HG03342 (cell line): ENCODE measurements around the gene ACSF2.

Experiments
- ATAC-seq: cut with Tn5 transposase; IDR thresholded peaks from one replicate; pipeline ENCODE4 v1.9.1; 2021; ENCODE audit warnings: mild to moderate bottlenecking, moderate library complexity; ENCODE audit not compliant: unreplicated experiment

The ACSF2 gene

DNA sequence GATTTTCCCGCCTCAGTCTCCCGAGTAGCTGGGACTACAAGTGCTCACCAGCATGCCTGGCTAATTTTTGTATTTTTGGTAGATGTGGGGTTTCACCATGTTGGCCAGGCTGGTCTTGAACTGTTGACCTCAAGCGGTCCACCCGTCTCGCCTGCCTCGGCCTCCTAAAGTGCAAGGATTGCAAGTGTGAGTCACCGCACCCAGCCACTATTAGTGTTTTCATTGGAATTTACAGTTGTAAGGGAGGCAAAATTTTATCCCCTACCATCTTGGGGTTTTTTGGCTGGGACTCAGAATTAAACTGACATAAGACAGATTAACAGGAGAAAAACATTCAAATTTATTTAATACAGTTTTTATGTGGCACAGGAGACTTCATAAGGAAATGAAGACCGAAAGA is 69.9 kb downstream of the ACSF2 start:
- ATAC-seq: no peak

DNA sequence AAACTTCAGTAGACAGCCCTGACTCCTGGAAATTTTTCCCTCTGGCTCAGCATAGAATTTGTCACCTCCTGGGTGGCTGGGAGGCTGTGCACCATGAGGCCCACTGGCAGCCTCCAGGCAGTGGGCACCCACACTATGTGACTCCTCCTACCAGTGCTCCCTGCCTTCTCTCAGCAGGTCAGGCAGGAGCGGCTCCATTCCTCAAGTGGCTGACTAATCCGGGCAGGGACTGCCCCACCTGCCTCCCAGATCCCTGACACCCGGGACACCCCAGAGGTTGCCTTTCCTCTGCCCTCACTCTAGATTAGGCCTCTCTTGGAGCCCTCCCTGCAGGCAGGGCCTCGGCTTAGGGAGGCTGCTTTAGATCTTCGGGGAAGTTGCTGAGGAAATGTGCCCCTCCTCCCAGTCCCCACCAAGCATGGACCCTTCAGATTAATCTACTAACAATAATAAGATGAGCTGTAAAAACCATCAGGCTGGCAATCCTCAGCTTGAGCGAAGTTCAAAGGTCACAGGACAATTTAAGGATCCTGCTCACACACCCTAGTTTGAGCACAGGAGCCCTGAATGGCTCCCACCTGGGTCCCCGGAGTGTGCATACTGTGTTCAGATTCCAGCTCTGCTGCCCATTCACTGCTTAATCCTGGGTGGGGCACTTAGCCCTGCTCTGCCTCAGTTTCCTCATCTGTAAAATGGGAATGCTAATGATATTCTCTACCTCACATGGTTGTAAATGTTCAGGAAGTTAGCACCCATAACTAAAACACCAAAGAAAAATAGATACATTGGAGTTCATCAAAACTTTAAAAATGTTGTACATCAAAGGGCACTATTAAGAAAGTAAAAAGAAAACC is 72.2 kb downstream of the ACSF2 start:
- no peak for ATAC-seq

GRCh38 chr17:50499270-50499669 is 73.3 kb downstream of the ACSF2 start:
- no peak for ATAC-seq

DNA sequence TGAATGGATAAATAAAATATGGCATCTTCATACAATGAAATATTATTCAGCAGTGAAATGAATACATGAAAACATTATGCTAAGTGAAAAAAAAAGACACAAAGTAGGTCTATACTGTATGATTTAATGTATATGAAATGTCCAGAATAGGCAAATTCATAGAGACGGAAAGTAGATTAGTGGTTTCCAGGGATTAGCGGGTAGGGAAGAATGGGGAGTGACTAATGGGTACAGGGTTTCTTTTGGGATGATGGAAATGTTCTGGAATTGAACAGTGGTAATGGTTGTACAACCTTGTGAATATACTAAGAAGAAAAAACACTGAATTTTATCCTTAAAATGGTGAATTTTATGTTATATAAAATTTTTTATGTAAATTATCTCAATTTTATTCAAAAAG is 73.7 kb downstream of the ACSF2 start:
- no peak for ATAC-seq

- ATAC-seq: no peak
Measured at GRCh38 chr17:50501054-50501453, 75.0 kb downstream of the ACSF2 start.

DNA sequence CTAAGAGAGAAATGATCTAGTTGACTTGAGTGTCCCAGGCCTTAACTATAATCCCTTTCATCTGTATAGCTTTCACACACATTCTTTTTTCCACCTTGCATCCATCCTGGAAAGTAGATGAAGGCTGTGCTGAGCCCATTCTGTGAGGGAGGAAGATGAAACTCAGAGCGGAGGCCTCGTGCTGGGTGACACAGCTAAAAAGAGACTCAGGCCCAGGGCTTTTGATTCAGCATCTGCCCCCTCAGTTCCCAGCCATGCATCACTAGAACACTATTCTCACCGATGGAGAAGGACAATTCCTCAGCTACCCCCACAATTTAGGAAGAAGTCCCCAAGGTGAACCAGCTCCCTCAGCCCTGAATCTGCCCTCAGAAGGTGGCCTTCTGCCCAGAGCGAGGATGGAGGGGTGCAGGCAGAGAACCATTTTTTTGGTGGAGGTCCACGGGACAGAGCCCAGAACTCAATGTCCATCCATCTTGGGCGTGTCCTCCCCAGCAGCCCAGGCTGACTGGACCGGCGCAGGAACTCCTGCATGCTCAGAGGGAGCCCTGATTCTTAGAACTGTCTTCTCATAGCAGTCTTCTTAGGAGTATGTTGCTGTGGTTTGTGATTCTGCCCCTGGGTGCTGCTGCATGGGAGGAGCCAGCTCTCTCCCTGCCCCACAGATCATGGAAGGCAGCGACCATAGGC is 76.4 kb downstream of the ACSF2 start:
- no peak for ATAC-seq

DNA sequence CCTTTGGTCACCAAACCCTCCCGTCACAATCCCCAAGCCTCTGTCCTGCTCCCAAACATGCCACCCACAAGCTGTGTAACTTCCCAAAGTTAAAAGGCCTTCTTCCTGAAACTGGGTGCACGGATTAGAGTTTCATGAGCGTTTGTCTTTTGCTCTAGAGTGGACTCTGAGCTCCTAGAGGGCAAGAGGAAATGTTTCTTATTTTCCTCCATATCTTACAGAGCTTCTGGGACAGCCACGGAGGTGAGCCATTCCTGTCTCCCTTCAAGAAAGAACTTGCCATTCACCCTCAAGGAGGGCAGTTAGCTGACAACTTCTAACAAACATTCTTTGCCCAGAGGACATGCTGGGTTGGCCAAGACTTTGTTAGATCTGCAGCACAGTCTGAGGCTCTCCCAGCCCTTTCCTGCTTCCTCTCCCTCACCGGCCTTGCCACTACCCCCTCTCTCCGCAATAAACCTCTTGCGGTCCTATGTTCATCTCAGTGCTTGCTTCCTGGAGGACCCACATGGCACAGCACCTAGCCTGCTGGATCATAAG is 79.6 kb downstream of the ACSF2 start:
- ATAC-seq: no peak

- ATAC-seq: no peak
Measured at GRCh38 chr17:50506298-50506697, 80.3 kb downstream of the ACSF2 start.

GRCh38 chr17:50507871-50508572 is 82.0 kb downstream of the ACSF2 start, which contains the start of gene MYCBPAP:
MYCBPAP (plus strand) TSS chr17:50508439; CDS start chr17:50508675, 236 bp downstream.
- no peak for ATAC-seq

GRCh38 chr17:50508573-50509460 is 82.8 kb downstream of the ACSF2 start:
- ATAC-seq: no peak

- peak; percentile 85 for ATAC-seq
Measured at GRCh38 chr17:50511058-50511457, 85.0 kb downstream of the ACSF2 start.

DNA sequence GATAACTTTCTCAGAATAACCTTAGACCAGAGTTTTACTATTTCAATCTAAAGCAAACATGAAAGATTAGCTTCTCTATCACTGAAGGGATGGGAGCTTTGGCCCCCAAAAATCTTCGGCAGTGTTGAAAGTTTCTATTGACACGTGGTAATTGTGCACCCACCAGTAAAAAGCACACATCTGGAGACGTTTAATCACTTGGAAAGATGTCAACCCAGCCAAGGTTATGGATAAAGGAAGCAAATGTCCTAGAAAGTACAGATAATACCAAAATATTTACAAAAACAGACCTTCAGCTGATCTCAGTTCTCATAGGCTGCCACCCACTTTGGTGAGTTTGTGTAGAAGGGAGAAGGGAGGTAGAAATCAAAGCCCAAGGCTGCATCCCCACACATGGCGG is 87.5 kb downstream of the ACSF2 start:
- no peak for ATAC-seq

- no peak for ATAC-seq
Measured at GRCh38 chr17:50514388-50514787, 88.4 kb downstream of the ACSF2 start.

- ATAC-seq: no peak
Measured at GRCh38 chr17:50514936-50515702, 89.1 kb downstream of the ACSF2 start.

- ATAC-seq: no peak
Measured at GRCh38 chr17:50517011-50517410, 91.0 kb downstream of the ACSF2 start.

DNA sequence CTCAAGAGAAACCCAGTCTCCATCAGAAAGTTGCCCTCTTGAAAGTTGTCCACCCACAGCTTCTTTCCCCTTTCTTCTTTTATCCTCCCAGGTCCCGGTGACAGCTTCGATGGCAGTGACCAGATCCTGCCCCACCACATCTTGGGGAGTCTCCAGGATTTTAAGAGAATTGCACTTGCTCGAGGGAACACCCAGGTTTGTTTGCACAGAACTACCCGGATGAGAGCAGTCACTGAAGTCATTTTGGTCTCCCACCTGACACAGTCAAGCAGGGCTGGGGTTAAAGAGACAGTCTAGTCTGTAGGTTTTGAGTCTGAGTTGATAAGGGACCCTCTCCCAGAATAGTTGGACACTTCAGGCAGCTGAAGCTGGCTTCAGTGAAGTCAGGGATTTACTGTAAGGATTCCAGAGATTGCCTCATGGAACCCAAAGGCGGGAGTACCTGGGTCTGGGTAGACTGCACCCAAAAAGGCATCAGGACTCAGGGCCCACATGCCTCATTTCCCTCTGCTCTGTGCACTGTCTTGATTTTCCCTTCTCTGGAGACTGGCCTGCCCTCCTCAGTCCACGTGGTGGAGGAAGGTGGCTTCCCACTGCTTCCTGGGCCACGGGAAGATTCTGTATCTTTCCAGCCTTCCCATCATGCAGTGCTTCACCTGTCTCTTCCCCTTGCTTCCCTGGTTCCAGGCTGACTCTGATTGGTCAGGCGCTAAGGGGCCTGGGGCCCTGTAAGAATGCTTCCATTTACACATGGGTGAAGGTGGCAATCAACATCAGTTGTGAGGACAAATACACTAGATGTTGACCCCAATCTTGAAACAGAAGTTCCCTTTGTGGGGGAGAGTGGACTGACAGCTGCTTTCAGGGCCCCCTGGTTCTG is 91.7 kb downstream of the ACSF2 start:
- no peak for ATAC-seq

DNA sequence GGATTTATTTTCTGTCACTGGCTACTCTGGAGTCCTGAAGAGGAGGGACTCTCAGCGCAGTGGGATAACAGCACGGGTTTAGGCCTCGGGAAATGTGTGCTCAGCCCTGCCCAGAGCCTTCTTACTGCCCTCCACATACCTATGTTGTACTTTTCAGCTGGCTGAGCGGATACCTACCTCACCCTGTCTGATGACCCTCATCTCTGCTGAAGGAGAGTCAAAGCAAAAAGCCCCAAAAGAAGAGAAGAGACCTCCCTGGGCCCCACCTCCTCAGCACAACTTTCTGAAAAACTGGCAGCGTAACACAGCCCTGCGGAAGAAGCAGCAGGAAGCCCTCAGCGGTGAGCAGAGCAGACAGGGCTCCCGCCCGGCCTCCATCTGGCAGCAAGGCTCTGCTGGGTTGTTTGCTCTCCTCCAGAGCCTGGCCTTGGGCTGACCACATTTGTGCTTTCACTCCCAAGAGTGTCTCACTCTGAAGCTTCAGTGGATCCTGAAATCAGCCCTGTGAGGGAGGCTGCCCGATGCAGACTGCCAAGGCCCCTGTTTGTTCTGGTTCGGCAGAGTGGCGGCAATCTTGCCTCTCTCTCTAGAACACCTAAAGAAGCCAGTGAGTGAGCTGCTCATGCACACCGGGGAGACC is 92.5 kb downstream of the ACSF2 start:
- ATAC-seq: no peak
